ENCODE results near the gene IMPG1. TPM values are rescaled to one million over a fixed set of nuclear protein-coding genes. Genes with fewer than 3 reads are reported as not detected.

IMPG1 gene
- total RNA-seq, 2 experiments from 2014 or later, result not detected

DNA sequence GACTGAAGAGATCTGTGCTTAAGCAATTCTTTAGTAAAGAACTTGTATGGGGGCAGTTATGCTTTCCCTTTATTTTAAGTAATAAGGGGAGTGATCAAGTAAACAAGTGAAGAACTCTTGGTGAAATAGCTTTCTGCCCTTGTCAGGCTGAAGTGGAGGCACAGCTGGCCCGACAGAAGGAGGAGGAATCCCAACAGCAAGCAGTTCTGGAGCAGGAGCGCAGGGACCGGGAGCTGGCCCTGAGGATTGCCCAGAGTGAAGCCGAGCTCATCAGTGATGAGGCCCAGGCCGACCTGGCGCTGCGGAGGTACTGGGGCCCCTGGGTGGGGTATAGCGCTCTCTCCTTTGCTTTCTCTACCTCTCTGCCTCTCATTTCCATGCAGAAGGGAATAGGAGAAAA is 180.1 kb downstream of the IMPG1 start:
- Histone ChIP-seq H3K4me2 (ENCODE audit: low read length) (no peak overlapping the region), H2AFZ (ENCODE audit: low read length) (no peak overlapping the region), H3K4me3 (ENCODE audit: low read depth, low read length, poor library complexity, severe bottlenecking) (no peak overlapping the region), H3K36me3 (ENCODE audit: insufficient read depth, low read length) (no peaks in the 10 kb centered on the region), H3K9me2 (ENCODE audit: insufficient read depth, low read length) (no peaks in the 10 kb centered on the region), H3K79me2 (ENCODE audit: insufficient read depth, low read depth, low read length) (no peaks in the 10 kb centered on the region), H4K20me1 (ENCODE audit: insufficient read depth, low read length) (no peaks in the 10 kb centered on the region), H3K4me1 (ENCODE audit: insufficient read depth, low read length, poor library complexity, severe bottlenecking) (no peaks in the 10 kb centered on the region), H3K27ac (ENCODE audit: low read depth, low read length, poor library complexity, severe bottlenecking) (no peak overlapping the region), H3K9me3 (ENCODE audit: low read length) (no peaks in the 10 kb centered on the region)
- intact Hi-C loops (cut with micrococcal nuclease; ENCODE audit: unreplicated experiment), result loop anchor here (5.0 kb wide), 1 partner anchor 1565 kb away; no protein-coding TSS in a partner anchor
- DNase-seq (ENCODE audit: low spot score), result no peak
- TF ChIP-seq, protein P1, sequence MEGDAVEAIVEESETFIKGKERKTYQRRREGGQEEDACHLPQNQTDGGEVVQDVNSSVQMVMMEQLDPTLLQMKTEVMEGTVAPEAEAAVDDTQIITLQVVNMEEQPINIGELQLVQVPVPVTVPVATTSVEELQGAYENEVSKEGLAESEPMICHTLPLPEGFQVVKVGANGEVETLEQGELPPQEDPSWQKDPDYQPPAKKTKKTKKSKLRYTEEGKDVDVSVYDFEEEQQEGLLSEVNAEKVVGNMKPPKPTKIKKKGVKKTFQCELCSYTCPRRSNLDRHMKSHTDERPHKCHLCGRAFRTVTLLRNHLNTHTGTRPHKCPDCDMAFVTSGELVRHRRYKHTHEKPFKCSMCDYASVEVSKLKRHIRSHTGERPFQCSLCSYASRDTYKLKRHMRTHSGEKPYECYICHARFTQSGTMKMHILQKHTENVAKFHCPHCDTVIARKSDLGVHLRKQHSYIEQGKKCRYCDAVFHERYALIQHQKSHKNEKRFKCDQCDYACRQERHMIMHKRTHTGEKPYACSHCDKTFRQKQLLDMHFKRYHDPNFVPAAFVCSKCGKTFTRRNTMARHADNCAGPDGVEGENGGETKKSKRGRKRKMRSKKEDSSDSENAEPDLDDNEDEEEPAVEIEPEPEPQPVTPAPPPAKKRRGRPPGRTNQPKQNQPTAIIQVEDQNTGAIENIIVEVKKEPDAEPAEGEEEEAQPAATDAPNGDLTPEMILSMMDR (conservative IDR thresholded peaks at IDR 0.05; ENCODE audit: low read length), result no peak
- TF ChIP-seq EZH2phosphoT487 (IDR thresholded peaks at IDR 0.05; ENCODE audit: borderline replicate concordance, low read depth, low read length), result no peak
- ChIA-PET POLR2A (interaction anchor here (0.6 to 1.2 kb wide), 2 partner anchors 12 to 494 kb away, joined by 3 read pairs; no protein-coding TSS in a partner anchor), CTCF (ENCODE audit: unreplicated experiment) (no interaction called here)
- BruUV-seq (replicated peaks), result no TSS peak

DNA sequence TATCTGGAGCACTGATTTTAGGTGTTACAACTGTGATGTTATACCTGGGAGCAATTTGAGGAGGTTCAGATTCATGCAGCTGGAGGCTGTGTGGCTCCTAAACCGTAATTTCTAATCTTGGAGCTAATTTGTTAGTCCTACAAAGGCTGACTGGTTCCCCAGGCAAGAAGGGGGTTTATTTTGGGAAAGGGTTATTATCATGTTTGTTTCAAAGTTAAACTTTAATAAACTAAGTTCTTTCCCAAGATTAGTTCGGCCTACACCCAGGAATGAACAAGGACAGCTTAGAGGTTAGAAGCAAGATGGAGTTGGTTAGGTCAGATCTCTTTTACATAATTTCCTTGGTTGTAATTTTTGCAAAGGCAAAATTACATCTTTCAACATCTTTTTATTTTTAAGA is 187.6 kb downstream of the IMPG1 start:
- no peak for DNase-seq (ENCODE audit: low spot score)
- no peak for TF ChIP-seq EZH2phosphoT487 (IDR thresholded peaks at IDR 0.05; ENCODE audit: borderline replicate concordance, low read depth, low read length)
- TF ChIP-seq, protein P1 (conservative IDR thresholded peaks at IDR 0.05; ENCODE audit: low read length), result no peak
- Histone ChIP-seq H3K36me3 (ENCODE audit: insufficient read depth, low read length) (no peaks in the 10 kb centered on the region), H2AFZ (ENCODE audit: low read length) (no peak overlapping the region), H3K9me2 (ENCODE audit: insufficient read depth, low read length) (no peaks in the 10 kb centered on the region), H3K4me1 (ENCODE audit: insufficient read depth, low read length, poor library complexity, severe bottlenecking) (no peaks in the 10 kb centered on the region), H4K20me1 (ENCODE audit: insufficient read depth, low read length) (no peaks in the 10 kb centered on the region), H3K9me3 (ENCODE audit: low read length) (no peaks in the 10 kb centered on the region), H3K4me2 (ENCODE audit: low read length) (no peak overlapping the region), H3K79me2 (ENCODE audit: insufficient read depth, low read depth, low read length) (no peaks in the 10 kb centered on the region), H3K4me3 (ENCODE audit: low read depth, low read length, poor library complexity, severe bottlenecking) (no peak overlapping the region), H3K27ac (ENCODE audit: low read depth, low read length, poor library complexity, severe bottlenecking) (no peak overlapping the region)
- CTCF ChIA-PET (ENCODE audit: unreplicated experiment), result no interaction called here
- no TSS peak for BruUV-seq (replicated peaks)
- POLR2A ChIA-PET, result interaction anchor here (0.8 kb wide), 1 partner anchor 10 kb away, joined by 3 read pairs; no protein-coding TSS in a partner anchor
- intact Hi-C loops (cut with micrococcal nuclease; ENCODE audit: unreplicated experiment), result no loop called here

DNA sequence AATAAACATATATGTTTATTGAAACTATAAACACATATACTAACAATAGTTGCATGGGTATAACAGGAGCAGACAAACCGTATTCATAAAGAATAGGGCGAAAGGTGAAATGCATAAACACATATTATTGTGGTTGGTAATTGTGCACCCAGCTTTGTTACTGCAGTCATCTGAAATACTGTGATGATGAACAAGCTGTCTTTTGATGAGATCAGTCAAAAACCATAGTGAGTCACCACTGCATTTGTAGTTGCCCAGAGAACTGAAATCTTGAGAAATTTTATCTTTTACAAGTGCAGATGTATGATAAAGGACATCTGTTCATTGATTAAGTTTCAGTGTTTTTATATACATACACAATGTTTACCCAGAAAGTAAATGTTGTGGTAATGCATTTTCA is 189.7 kb downstream of the IMPG1 start:
- no peak for TF ChIP-seq EZH2phosphoT487 (IDR thresholded peaks at IDR 0.05; ENCODE audit: borderline replicate concordance, low read depth, low read length)
- TF ChIP-seq, protein P1 (conservative IDR thresholded peaks at IDR 0.05; ENCODE audit: low read length), result no peak
- Histone ChIP-seq H4K20me1 (ENCODE audit: insufficient read depth, low read length) (no peaks in the 10 kb centered on the region), H3K9me3 (ENCODE audit: low read length) (no peaks in the 10 kb centered on the region), H3K4me1 (ENCODE audit: insufficient read depth, low read length, poor library complexity, severe bottlenecking) (no peaks in the 10 kb centered on the region), H2AFZ (ENCODE audit: low read length) (no peak overlapping the region), H3K79me2 (ENCODE audit: insufficient read depth, low read depth, low read length) (no peaks in the 10 kb centered on the region), H3K36me3 (ENCODE audit: insufficient read depth, low read length) (no peaks in the 10 kb centered on the region), H3K4me3 (ENCODE audit: low read depth, low read length, poor library complexity, severe bottlenecking) (no peak overlapping the region), H3K27ac (ENCODE audit: low read depth, low read length, poor library complexity, severe bottlenecking) (no peak overlapping the region), H3K9me2 (ENCODE audit: insufficient read depth, low read length) (no peaks in the 10 kb centered on the region), H3K4me2 (ENCODE audit: low read length) (no peak overlapping the region)
- ChIA-PET POLR2A (no interaction called here), CTCF (ENCODE audit: unreplicated experiment) (no interaction called here)
- no TSS peak for BruUV-seq (replicated peaks)
- no peak for DNase-seq (ENCODE audit: low spot score)
- intact Hi-C loops (cut with micrococcal nuclease; ENCODE audit: unreplicated experiment), result no loop called here

Data from OCI-LY7 (cell line).